Naive thymus-derived CD4-positive, alpha-beta T cell (primary cell): Measurements from ENCODE around the gene ZNF674. TPM values are rescaled to one million over a fixed set of nuclear protein-coding genes. Genes with fewer than 3 reads are reported as not detected.
"Not testable (repeated sequence)": the region's sequence is repeated elsewhere in the genome, so short reads cannot be mapped to it uniquely, and the experiment has no call there.

Experiments
- ATAC-seq: fragments of 150-1000 bp; cut with Tn5 transposase; 2 replicates; pipeline ENCODE4 v1.10.0; 2021; ENCODE audit warnings: mild to moderate bottlenecking, moderate library complexity
- CTCF ChIA-PET: fragments of 350-600 bp; sonication (Branson Sonifier 250); formaldehyde crosslinking; loops from one replicate; lab custom pipeline; 2021; ENCODE audit warnings: antibody characterized with exemption; lab: Charles Lee
- POLR2A ChIA-PET: fragments of 350-600 bp; sonication (Branson Sonifier 250); formaldehyde crosslinking; loops from one replicate; lab custom pipeline; 2021; ENCODE audit warnings: antibody characterized with exemption, inconsistent platforms; lab: Charles Lee
- DNase-seq, 9 donors: peaks; one replicate each; pipeline versions ENCODE4 v3.0.0 to v3.0.0-alpha.2; 2020 to 2022; ENCODE audit warnings: mixed read lengths in 1 of 9
- H3K27ac ChIP-seq: one replicate; pipeline ENCODE4 v1.7.0; 2013; ENCODE audit warnings: mild to moderate bottlenecking, low read depth, low read length, moderate library complexity
- H3K27me3 ChIP-seq, 2 donors: one replicate each; pipeline ENCODE4 v1.7.0; 2013; ENCODE audit warnings: low read length in 2 of 2, mild to moderate bottlenecking in 2 of 2, moderate library complexity in 2 of 2; ENCODE audit not compliant: control insufficient read depth in 2 of 2, insufficient read depth in 2 of 2
- H3K36me3 ChIP-seq, 3 experiments: 1 replicate in 2 of 3; 2 replicates in 1 of 3; pipeline ENCODE4 v1.7.0; 2013; ENCODE audit warnings: low read length in 3 of 3, mild to moderate bottlenecking in 3 of 3, moderate library complexity in 1 of 3; ENCODE audit not compliant: insufficient read depth in 3 of 3, control insufficient read depth in 2 of 3
- H3K4me1 ChIP-seq, 2 donors: one replicate each; pipeline ENCODE4 v1.7.0; 2013; ENCODE audit warnings: low read length in 2 of 2, mild to moderate bottlenecking in 2 of 2, moderate library complexity in 1 of 2; ENCODE audit not compliant: control insufficient read depth in 2 of 2, insufficient read depth in 2 of 2
- H3K4me3 ChIP-seq: 2 replicates; pipeline ENCODE4 v1.7.0; 2013; ENCODE audit warnings: mild to moderate bottlenecking, low read length
- H3K9me3 ChIP-seq, 3 experiments: 1 replicate in 2 of 3; 2 replicates in 1 of 3; pipeline ENCODE4 v1.7.0; 2013; ENCODE audit warnings: low read length in 3 of 3; ENCODE audit not compliant: control insufficient read depth in 2 of 3
- H3K27ac Mint-ChIP-seq, 9 donors: one replicate each; pipeline ENCODE4 v1.8.0; 2020 to 2022; ENCODE audit warnings: mixed read lengths in 9 of 9, mild to moderate bottlenecking in 8 of 9, moderate library complexity in 5 of 9, inconsistent platforms in 2 of 9
- H3K27me3 Mint-ChIP-seq, 5 donors: one replicate each; pipeline ENCODE4 v1.8.0; 2021 to 2022; ENCODE audit warnings: mixed read lengths in 5 of 5, mild to moderate bottlenecking in 1 of 5
- H3K36me3 Mint-ChIP-seq, 5 donors: one replicate each; pipeline ENCODE4 v1.8.0; 2020 to 2022; ENCODE audit warnings: mixed read lengths in 5 of 5, mild to moderate bottlenecking in 3 of 5, inconsistent platforms in 1 of 5
- H3K4me1 Mint-ChIP-seq, 7 donors: one replicate each; pipeline ENCODE4 v1.8.0; 2020 to 2022; ENCODE audit warnings: mixed read lengths in 7 of 7, mild to moderate bottlenecking in 3 of 7, inconsistent platforms in 1 of 7
- H3K4me3 Mint-ChIP-seq, 10 donors: one replicate each; pipeline ENCODE4 v1.8.0; 2020 to 2022; ENCODE audit warnings: mild to moderate bottlenecking in 10 of 10, mixed read lengths in 10 of 10, moderate library complexity in 6 of 10, inconsistent platforms in 2 of 10
- H3K9me3 Mint-ChIP-seq, 11 donors: one replicate each; pipeline ENCODE4 v1.8.0; 2020 to 2022; ENCODE audit warnings: mixed read lengths in 11 of 11, mild to moderate bottlenecking in 4 of 11, inconsistent platforms in 1 of 11, moderate library complexity in 1 of 11
- intact Hi-C, 2 donors: fragments of 100-400 bp; cut with micrococcal nuclease; formaldehyde crosslinking; loops; one replicate each; pipeline ENCODE4 v1.15.1; 2023
- polyA plus RNA-seq, 2 donors: library from polyadenylated mRNA; unstranded; fragments of 300-500 nt; fragmentation: Illumina TruSeq; gene quantifications; one replicate each; pipeline ENCODE4 v1.2.3, GENCODE V29; 2021
- total RNA-seq, 6 experiments: library from RNA in 5 of 6; stranded (reverse) in 5 of 6; gene quantifications; 1 replicate in 5 of 6; 2 replicates in 1 of 6; pipeline ENCODE4 v1.2.3 and lab custom pipeline; 2021 to 2026

The ZNF674 gene
- total and polyA plus RNA-seq, 7 experiments from 2014 or later: 0.77 to 6.9 (median 5.1) TPM

GRCh38 chrX:46547857-46548256 is 2.6 kb upstream of the ZNF674 start:
- intact Hi-C loops: loop anchor here (5.0 to 10.0 kb wide), 6 partner anchors 139 to 1676 kb away; partner anchors contain the start of genes KDM6A (in 2 of the 2), NDUFB11 (in 2 of the 2) and RBM10 (in 2 of the 2)
- no peaks in the 10 kb centered on the region for H3K27me3 Mint-ChIP-seq
- Histone ChIP-seq H3K36me3 (no peaks in the 10 kb centered on the region), H3K4me1 (peaks cover 6 to 18% of the 10 kb centered on the region in 2 donors), H3K4me3 (no peak overlapping the region), H3K27ac (no peak overlapping the region), H3K27me3 (no peaks in the 10 kb centered on the region), H3K9me3 (no peaks in the 10 kb centered on the region)
- no peak for ATAC-seq
- peaks cover 0 to 7% (median 3%) of the 10 kb centered on the region in 5 donors for H3K36me3 Mint-ChIP-seq
- H3K4me3 Mint-ChIP-seq: no peak overlapping the region
- ChIA-PET POLR2A (no interaction called here), CTCF (no interaction called here)
- peaks cover 0 to 29% (median 25%) of the 10 kb centered on the region in 7 donors for H3K4me1 Mint-ChIP-seq
- no peak for DNase-seq
- H3K27ac Mint-ChIP-seq: no peak overlapping the region
- peaks cover 0 to 4% (median 0%) of the 10 kb centered on the region in 11 donors for H3K9me3 Mint-ChIP-seq

GRCh38 chrX:46544527-46544926 is 694 bp downstream of the ZNF674 start:
- intact Hi-C loops: loop anchor here (2.0 to 10.0 kb wide), 4 partner anchors 98 to 1670 kb away; partner anchors contain the start of genes NDUFB11 (in 2 of the 2), RBM10 (in 2 of the 2) and KDM6A (in 1 of the 2)
- Histone ChIP-seq H3K4me3 (peak overlapping the region; percentile 81), H3K4me1 (peaks cover 6 to 18% of the 10 kb centered on the region in 2 donors), H3K27ac (peak overlapping the region; percentile 90)
- H3K36me3 ChIP-seq, H3K9me3 ChIP-seq, CTCF ChIA-PET, POLR2A ChIA-PET, H3K27me3 Mint-ChIP-seq, H3K36me3 Mint-ChIP-seq, ATAC-seq, H3K27me3 ChIP-seq, DNase-seq, H3K9me3 Mint-ChIP-seq: not testable (repeated sequence)
- Mint-ChIP-seq H3K4me1 (peaks cover 0 to 29% (median 25%) of the 10 kb centered on the region in 7 donors), H3K4me3 (peak overlapping the region; percentile 92 to 100 (median 96)), H3K27ac (peak overlapping the region; percentile 93 to 100 (median 96))

DNA sequence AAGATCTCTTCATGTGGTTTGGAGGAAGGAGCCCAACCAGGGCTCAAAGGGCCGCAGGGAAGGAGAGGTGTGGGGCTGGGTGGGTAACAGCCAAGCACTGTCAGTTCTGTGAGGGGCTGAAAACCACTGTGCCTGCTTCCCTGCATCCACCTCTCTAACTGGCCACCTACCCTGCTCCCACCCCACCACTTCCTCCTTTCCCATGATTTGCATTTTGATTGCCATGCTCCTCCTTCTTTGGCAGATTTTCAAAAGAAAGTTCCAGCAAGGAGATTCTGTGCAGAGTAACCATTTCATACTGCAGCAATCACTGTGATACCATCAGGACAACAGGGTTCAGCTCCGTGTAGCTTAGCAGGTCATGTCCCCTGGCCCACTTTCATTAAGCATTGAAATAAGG is 1.8 kb downstream of the ZNF674 start:
- Mint-ChIP-seq H3K27ac (peak overlapping the region in 2 of 9 donors; percentile 28 to 59), H3K27me3 (no peaks in the 10 kb centered on the region), H3K36me3 (peaks cover 0 to 6% (median 3%) of the 10 kb centered on the region in 5 donors), H3K4me1 (peaks cover 0 to 29% (median 22%) of the 10 kb centered on the region in 7 donors), H3K4me3 (peak overlapping the region in 1 of 10 donors; percentile 18), H3K9me3 (peaks cover 0 to 4% (median 0%) of the 10 kb centered on the region in 11 donors)
- DNase-seq (no peak), ATAC-seq (no peak)
- CTCF ChIA-PET: no interaction called here
- H3K36me3 ChIP-seq: peaks cover 0 to 6% (median 0%) of the 10 kb centered on the region in 3 experiments
- POLR2A ChIA-PET: no interaction called here
- no peaks in the 10 kb centered on the region for H3K9me3 ChIP-seq
- intact Hi-C loops: loop anchor here (10.0 kb wide), 3 partner anchors 601 to 1669 kb away; partner anchors contain the start of genes NDUFB11 (in 2 of the 2), RBM10 (in 2 of the 2) and KDM6A (in 1 of the 2)
- H3K4me1 ChIP-seq: peaks cover 6 to 18% of the 10 kb centered on the region in 2 donors
- no peak overlapping the region for H3K27ac ChIP-seq
- H3K4me3 ChIP-seq: no peak overlapping the region
- H3K27me3 ChIP-seq: no peaks in the 10 kb centered on the region

DNA sequence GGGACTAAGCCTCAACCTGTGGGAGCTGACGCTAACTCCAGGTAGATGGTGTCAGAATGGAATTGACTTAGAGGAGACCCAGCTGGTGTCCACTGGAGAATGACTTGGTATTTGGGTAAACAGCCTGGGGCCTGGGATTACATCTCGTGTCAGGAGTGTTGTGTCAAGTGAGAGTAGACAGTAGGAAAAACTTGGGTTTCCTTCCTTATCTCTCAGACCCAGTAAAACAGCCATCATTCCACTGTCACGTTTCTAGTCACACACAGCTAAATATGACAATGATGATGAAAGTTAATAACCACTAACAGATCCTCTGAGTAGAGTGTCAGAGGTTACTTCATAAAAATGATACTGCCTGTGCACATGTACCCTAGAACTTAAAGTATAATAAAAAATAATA is 13.8 kb downstream of the ZNF674 start:
- Mint-ChIP-seq H3K27ac (no peak overlapping the region), H3K36me3 (peaks cover 0 to 13% (median 4%) of the 10 kb centered on the region in 5 donors), H3K27me3 (no peaks in the 10 kb centered on the region), H3K4me3 (no peak overlapping the region), H3K4me1 (peaks cover 0 to 2% (median 0%) of the 10 kb centered on the region in 7 donors), H3K9me3 (no peaks in the 10 kb centered on the region)
- H3K27me3 ChIP-seq: no peaks in the 10 kb centered on the region
- no peaks in the 10 kb centered on the region for H3K4me1 ChIP-seq
- H3K9me3 ChIP-seq: no peaks in the 10 kb centered on the region
- no peak overlapping the region for H3K4me3 ChIP-seq
- ChIA-PET POLR2A (no interaction called here), CTCF (no interaction called here)
- DNase-seq (no peak), ATAC-seq (no peak)
- intact Hi-C loops: no loop called here
- H3K36me3 ChIP-seq: no peaks in the 10 kb centered on the region
- no peak overlapping the region for H3K27ac ChIP-seq

- POLR2A ChIA-PET, H3K27ac ChIP-seq, H3K9me3 ChIP-seq, H3K27me3 Mint-ChIP-seq, H3K9me3 Mint-ChIP-seq, intact Hi-C loops, CTCF ChIA-PET, DNase-seq, H3K4me3 ChIP-seq, H3K27me3 ChIP-seq, H3K4me1 ChIP-seq, ATAC-seq, H3K36me3 ChIP-seq, H3K27ac Mint-ChIP-seq, H3K4me3 Mint-ChIP-seq, H3K4me1 Mint-ChIP-seq: not testable (repeated sequence)
- peaks cover 0 to 14% (median 4%) of the 10 kb centered on the region in 5 donors for H3K36me3 Mint-ChIP-seq
Measured at GRCh38 chrX:46530404-46530908, 14.8 kb downstream of the ZNF674 start.

DNA sequence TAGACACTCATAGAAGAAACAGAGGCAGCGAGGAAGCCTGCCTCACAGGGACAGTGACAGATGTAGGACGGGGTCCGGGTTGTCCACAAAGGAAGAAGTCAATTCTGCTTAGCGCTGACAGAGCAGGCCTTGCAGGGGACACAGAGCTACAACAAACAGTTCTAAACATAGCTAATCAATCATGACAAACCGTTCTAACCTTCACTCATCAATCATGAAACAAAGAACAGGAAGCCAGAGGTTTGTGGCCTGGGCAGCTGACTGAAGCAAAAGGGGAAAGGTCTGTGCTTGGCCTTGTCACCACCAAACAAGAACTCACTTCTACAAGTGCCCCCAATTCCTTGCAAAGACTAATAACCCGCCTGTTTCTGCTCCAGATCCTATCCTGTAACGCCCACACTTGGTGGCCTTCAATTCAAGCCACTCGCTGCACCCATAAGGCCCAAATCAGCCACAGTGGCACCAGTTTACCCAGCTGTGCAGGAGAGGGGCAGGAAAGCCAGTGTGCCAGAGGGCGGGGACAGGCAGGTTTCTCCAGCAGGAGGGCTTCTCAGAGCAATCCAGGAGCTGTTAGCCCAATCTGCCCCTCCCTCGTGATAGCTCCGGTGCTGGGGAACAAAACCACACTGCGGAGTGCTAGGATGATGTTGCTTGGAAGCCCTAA is 15.3 kb downstream of the ZNF674 start:
- intact Hi-C loops, H3K27me3 Mint-ChIP-seq, DNase-seq, CTCF ChIA-PET, H3K4me1 Mint-ChIP-seq, H3K27ac ChIP-seq, POLR2A ChIA-PET, H3K9me3 Mint-ChIP-seq, H3K27me3 ChIP-seq, H3K4me1 ChIP-seq, H3K9me3 ChIP-seq, H3K4me3 ChIP-seq, H3K36me3 ChIP-seq, H3K4me3 Mint-ChIP-seq, ATAC-seq, H3K27ac Mint-ChIP-seq: not testable (repeated sequence)
- H3K36me3 Mint-ChIP-seq: peaks cover 0 to 14% (median 4%) of the 10 kb centered on the region in 5 donors
